ENCODE data around the gene KIAA1958. TPM values are rescaled to one million over a fixed set of nuclear protein-coding genes. Genes with fewer than 3 reads are reported as not detected.

KIAA1958 gene
- total RNA-seq, result 1 to 10 TPM; 5.7 to 9.6 TPM

DNA sequence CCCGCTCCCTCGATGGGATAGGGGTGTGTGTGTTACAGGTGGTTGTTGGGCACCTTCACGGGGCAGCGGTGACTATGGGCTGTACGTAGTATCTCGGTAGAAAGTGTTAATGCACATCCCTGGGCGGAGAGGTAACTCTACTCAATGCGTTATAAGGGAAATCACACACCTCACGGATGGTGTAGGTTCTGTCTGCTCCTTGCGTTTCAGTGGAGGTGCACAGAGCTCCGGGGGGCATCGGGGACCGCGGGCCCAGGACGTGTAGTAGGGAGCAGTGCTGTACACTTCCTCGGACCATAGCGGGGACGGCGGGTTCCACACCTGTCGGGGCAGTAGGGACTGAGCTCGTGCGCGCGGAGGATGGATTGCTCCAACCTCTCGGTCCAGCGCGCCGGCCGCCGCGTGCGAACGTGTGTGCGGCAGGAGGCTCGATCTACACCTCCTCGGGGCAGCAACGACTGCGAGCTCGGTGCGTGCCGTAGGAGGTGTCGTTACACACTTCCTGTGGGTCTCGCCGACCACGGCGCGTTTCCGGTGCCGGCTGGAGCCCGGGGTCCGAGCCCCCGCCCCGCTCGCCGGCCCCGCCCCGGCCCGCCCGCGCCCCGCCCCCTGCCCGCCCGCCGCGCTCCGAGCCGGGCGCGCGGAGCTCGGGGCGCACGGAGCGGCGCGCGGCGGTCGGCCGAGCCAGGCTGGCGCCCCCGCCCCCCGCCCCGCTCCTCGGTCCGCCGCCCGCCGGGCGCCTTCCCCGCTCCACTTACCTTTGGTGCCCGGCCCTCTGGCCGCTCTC, at the start of gene KIAA1958:
KIAA1958 (plus strand) TSS at position 607 of the 787 bp plus-strand sequence. CDS start 87,254 bp downstream, outside the sequence.
- Histone ChIP-seq H3K27me3 (no peaks in the 10 kb centered on the region), H3K4me3 (peak within 1 kb of the TSS; percentile 76 to 96), H3K27ac (peak within 1 kb of the TSS; percentile 71 to 90 (median 86)), H3K9me3 (no peaks in the 10 kb centered on the region), H3K36me3 (replicated peaks in 1 of 2; ENCODE audit: insufficient read depth in 1 of 2, low read depth in 2 of 2) (peaks cover 0 to 2% of the 10 kb centered on the region in 2 donors), H3K4me1 (peaks cover 37% of the 10 kb centered on the region)
- TF ChIP-seq, protein P1, sequence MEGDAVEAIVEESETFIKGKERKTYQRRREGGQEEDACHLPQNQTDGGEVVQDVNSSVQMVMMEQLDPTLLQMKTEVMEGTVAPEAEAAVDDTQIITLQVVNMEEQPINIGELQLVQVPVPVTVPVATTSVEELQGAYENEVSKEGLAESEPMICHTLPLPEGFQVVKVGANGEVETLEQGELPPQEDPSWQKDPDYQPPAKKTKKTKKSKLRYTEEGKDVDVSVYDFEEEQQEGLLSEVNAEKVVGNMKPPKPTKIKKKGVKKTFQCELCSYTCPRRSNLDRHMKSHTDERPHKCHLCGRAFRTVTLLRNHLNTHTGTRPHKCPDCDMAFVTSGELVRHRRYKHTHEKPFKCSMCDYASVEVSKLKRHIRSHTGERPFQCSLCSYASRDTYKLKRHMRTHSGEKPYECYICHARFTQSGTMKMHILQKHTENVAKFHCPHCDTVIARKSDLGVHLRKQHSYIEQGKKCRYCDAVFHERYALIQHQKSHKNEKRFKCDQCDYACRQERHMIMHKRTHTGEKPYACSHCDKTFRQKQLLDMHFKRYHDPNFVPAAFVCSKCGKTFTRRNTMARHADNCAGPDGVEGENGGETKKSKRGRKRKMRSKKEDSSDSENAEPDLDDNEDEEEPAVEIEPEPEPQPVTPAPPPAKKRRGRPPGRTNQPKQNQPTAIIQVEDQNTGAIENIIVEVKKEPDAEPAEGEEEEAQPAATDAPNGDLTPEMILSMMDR (IDR thresholded peaks at IDR 0.05), result peak in 2 of 7 experiments; percentile 9 to 17
- peak; percentile 45 to 84 (median 83) for TF ChIP-seq POLR2A (IDR thresholded peaks at IDR 0.05)
- 1 to 2% methylated on average over 17 to 49 of the region's 93 CpGs for WGBS, 2 donors
- intact Hi-C loops (cut with DNase I), result no loop called here
- peak; percentile 93 for ATAC-seq
- DNase-seq, result peak; percentile 87 to 93 (median 91)

DNA sequence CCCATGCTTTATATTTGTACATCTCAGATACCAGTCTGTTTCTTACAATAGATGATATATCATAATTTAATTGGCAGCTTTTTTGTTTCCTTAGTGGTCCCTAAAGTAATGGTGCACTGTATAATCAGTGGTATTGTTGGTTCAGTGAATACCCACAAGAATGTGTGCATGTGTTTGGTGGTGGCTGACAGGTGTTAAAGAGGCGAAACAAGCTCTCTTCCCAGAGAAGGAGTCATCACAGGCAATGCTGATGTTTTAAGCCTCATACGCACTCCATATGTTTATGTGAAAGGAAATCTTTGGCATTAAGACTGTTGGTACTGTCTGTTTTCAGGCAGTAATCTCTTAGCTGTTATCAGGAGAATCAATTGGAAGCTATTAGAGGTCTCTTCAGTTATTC, 49.2 kb upstream of the KIAA1958 start:
- TF ChIP-seq, protein P1 (IDR thresholded peaks at IDR 0.05), result no peak
- TF ChIP-seq POLR2A (IDR thresholded peaks at IDR 0.05), result no peak

DNA sequence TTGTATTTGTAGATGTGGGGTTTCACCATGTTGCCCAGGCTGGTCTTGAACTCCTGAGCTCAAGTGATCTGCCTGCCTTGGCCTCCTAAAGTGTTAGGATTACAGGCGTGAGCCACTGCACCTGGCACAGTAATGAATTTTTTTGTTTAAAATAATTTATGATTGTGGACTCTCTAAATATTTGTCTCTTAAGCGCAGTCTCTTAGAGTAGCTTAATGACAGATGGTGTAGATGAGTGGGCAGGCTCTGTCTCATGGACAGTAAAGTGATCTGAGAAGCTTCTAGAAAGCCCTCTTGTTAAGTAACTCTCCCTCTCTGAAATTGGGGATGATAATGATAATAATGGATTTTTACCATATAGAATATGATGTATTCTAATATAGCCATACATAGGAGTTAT, 47.5 kb upstream of the KIAA1958 start:
- no peaks in the 10 kb centered on the region for H3K36me3 ChIP-seq (replicated peaks in 1 of 2; ENCODE audit: insufficient read depth in 1 of 2, low read depth in 2 of 2)
- 76 to 88% methylated on average over 2 of the region's 2 CpGs for WGBS, 2 donors
- TF ChIP-seq, protein P1 (IDR thresholded peaks at IDR 0.05), result no peak
- TF ChIP-seq POLR2A (IDR thresholded peaks at IDR 0.05), result no peak
- no peaks in the 10 kb centered on the region for H3K9me3 ChIP-seq
- H3K27me3 ChIP-seq, result no peaks in the 10 kb centered on the region
- H3K27ac ChIP-seq, result no peak overlapping the region
- DNase-seq, result no peak
- no peak overlapping the region for H3K4me3 ChIP-seq
- intact Hi-C loops (cut with DNase I), result no loop called here
- ATAC-seq, result no peak
- no peaks in the 10 kb centered on the region for H3K4me1 ChIP-seq

More for the DNA sequence above, 49.2 kb upstream of the KIAA1958 start:
- Histone ChIP-seq H3K9me3 (no peaks in the 10 kb centered on the region), H3K27ac (no peak overlapping the region), H3K27me3 (no peaks in the 10 kb centered on the region), H3K36me3 (replicated peaks in 1 of 2; ENCODE audit: insufficient read depth in 1 of 2, low read depth in 2 of 2) (no peaks in the 10 kb centered on the region), H3K4me1 (no peaks in the 10 kb centered on the region), H3K4me3 (no peak overlapping the region)
- no peak for DNase-seq
- no peak for ATAC-seq
- intact Hi-C loops (cut with DNase I), result no loop called here
- 91 to 98% methylated on average over 2 of the region's 2 CpGs for WGBS, 2 donors

DNA sequence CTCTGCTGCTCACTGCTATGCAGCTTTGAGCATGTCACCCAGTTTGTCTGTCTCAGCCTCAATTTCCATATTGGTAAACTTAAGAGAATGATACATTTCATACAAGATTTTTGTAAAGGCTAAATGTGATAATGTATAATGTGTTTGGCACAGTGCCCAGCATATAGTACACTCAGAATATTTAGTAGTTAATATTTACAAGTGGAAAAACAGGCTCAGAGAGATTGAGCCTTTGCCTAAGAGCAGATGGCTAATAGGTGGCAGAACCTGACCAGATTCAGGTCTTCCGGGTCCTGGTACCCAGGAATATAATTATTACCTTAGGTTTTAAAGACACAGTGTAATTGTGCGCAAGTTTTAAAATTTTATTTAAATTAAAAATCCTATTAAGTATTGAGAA, 46.8 kb upstream of the KIAA1958 start:
- intact Hi-C loops (cut with DNase I), result no loop called here
- H3K27me3 ChIP-seq, result no peaks in the 10 kb centered on the region
- WGBS, 2 donors, result 56 to 63% methylated on average over 2 of the region's 2 CpGs
- no peak for ATAC-seq
- H3K36me3 ChIP-seq (replicated peaks in 1 of 2; ENCODE audit: insufficient read depth in 1 of 2, low read depth in 2 of 2), result no peaks in the 10 kb centered on the region
- H3K9me3 ChIP-seq, result no peaks in the 10 kb centered on the region
- TF ChIP-seq POLR2A (IDR thresholded peaks at IDR 0.05), result no peak
- TF ChIP-seq, protein P1 (IDR thresholded peaks at IDR 0.05), result no peak
- no peak for DNase-seq
- H3K4me3 ChIP-seq, result no peak overlapping the region
- no peak overlapping the region for H3K27ac ChIP-seq
- no peaks in the 10 kb centered on the region for H3K4me1 ChIP-seq

DNA sequence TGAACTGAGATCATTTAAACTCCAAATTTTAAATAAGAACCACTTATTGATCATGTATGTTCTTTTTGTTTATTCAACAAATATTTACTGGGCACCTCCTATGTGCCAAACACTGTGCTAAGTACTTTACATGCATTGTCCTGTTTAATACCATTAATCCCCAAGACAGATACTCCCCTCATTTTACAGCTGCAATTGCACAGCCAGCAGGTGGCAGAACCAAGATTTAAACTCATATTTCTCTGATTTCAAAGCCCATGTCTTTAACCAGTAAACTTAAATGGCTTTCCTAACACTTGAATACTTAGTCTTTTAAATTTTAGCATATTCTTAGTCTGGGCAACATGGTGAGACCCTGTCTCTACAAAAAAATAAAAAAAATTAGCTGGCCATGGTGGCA, 43.4 kb upstream of the KIAA1958 start:
- Histone ChIP-seq H3K4me1 (peaks cover 11% of the 10 kb centered on the region), H3K4me3 (no peak overlapping the region), H3K36me3 (replicated peaks in 1 of 2; ENCODE audit: insufficient read depth in 1 of 2, low read depth in 2 of 2) (no peaks in the 10 kb centered on the region), H3K9me3 (no peaks in the 10 kb centered on the region), H3K27ac (no peak overlapping the region), H3K27me3 (no peaks in the 10 kb centered on the region)
- intact Hi-C loops (cut with DNase I), result no loop called here
- ATAC-seq (no peak), DNase-seq (peak in 2 of 4 donors; percentile 8 to 26)
- TF ChIP-seq POLR2A (IDR thresholded peaks at IDR 0.05), result no peak
- TF ChIP-seq, protein P1 (IDR thresholded peaks at IDR 0.05), result peak in 6 of 7 experiments; percentile 27 to 56 (median 41)

Data from body of pancreas (tissue), 4 donors.